T-helper 17 cell (primary cell): ENCODE measurements around the gene CNDP1. TPM values are rescaled to one million over a fixed set of nuclear protein-coding genes. Genes with fewer than 3 reads are reported as not detected.

Source experiments
- total RNA-seq, 4 donors: library from RNA in 2 of 4; stranded (reverse) in 2 of 4; gene quantifications; one replicate each; pipeline ENCODE4 v1.2.3 and lab custom pipeline; 2022 to 2026

The CNDP1 gene
- total RNA-seq, 2 donors from 2014 or later: 0.20 to 0.23 TPM

Other genes starting within 250 kb of the CNDP1 start
- gene CYB5A, start 242.5 kb upstream of the CNDP1 start, total RNA-seq: 10 to 100 TPM; 14.5 to 14.8 TPM
- gene C18orf63, start 218.7 kb upstream of the CNDP1 start, total RNA-seq: not detected
- gene DIPK1C, start 77.2 kb upstream of the CNDP1 start, total RNA-seq: not detected
- 100 to 1,000 TPM in 1 of 2 donors, 10 to 100 TPM in 1; 99.6 to 105 TPM for gene CNDP2, start 38.1 kb upstream of the CNDP1 start, total RNA-seq
- gene ZNF407, start 63.4 kb downstream of the CNDP1 start, total RNA-seq: 10 to 100 TPM; 26.0 to 27.1 TPM